Gastrocnemius medialis (tissue), 4 donors: Measurements from ENCODE around the gene ATF3. TPM values are rescaled to one million over a fixed set of nuclear protein-coding genes. Genes with fewer than 3 reads are reported as not detected.

Experiments used
- ATAC-seq, 2 donors: fragments of 150-250 bp; one replicate each; pipeline ENCODE4 v1.9.1; 2016
- DNase-seq, 2 donors: peaks; one replicate each; pipeline ENCODE4 v3.0.0-alpha.2; 2019
- H3K27ac ChIP-seq, 4 donors: fragments of 200-600 bp; sonication (generic); 1 replicate in 1 of 4; 2 replicates in 3 of 4; pipeline ENCODE4 v1.5.1; 2016 to 2018; ENCODE audit warnings: mild to moderate bottlenecking in 2 of 4, moderate library complexity in 1 of 4
- H3K27me3 ChIP-seq, 3 donors: fragments of 200-600 bp; sonication (generic) in 2 of 3; 1 replicate in 1 of 3; 2 replicates in 2 of 3; pipeline versions ENCODE4 v1.5.1 to v1.6.0; 2016 to 2019; ENCODE audit warnings: mild to moderate bottlenecking in 1 of 3, moderate library complexity in 1 of 3
- H3K36me3 ChIP-seq, 2 donors: fragments of 200-600 bp; sonication (generic) in 1 of 2; one replicate each; pipeline ENCODE4 v1.5.1; 2017 to 2018
- H3K4me1 ChIP-seq, 2 donors: fragments of 200-600 bp; sonication (generic) in 1 of 2; one replicate each; pipeline ENCODE4 v1.5.1; 2016 to 2017; ENCODE audit warnings: mild to moderate bottlenecking in 2 of 2
- H3K4me3 ChIP-seq, 4 donors: fragments of 200-600 bp; sonication (generic) in 3 of 4; 1 replicate in 1 of 4; 2 replicates in 3 of 4; pipeline ENCODE4 v1.5.1; 2016 to 2019; ENCODE audit warnings: mild to moderate bottlenecking in 2 of 4
- H3K9me3 ChIP-seq, 3 donors: fragments of 200-600 bp; sonication (generic) in 2 of 3; 1 replicate in 1 of 3; 2 replicates in 2 of 3; pipeline ENCODE4 v1.5.1; 2016 to 2019
- CTCF ChIP-seq, 5 experiments: fragments of 450-650 bp in 3 of 5; fragments of 200-600 bp in 2 of 5; sonication (generic) in 2 of 5; IDR thresholded peaks in 4 of 5; conservative IDR thresholded peaks in 1 of 5; 1 replicate in 4 of 5; 2 replicates in 1 of 5; pipeline ENCODE4 v1.5.1; 2016 to 2019; ENCODE audit warnings: antibody characterized with exemption in 5 of 5, mild to moderate bottlenecking in 3 of 5, moderate library complexity in 3 of 5
- POLR2A ChIP-seq, 2 donors: fragments of 450-650 bp; IDR thresholded peaks; one replicate each; pipeline ENCODE4 v1.6.1; 2017; ENCODE audit warnings: antibody characterized with exemption in 2 of 2, mild to moderate bottlenecking in 2 of 2, moderate library complexity in 2 of 2
- in situ Hi-C, 4 donors: fragments of 200-750 bp; cut with MboI; loops; one replicate each; pipeline versions ENCODE4 v1.15.0 to v1.8.0; 2017; ENCODE audit warnings: low sequenced_read_pairs in 4 of 4
- intact Hi-C: fragments of 100-400 bp; cut with DNase I; formaldehyde crosslinking; loops from one replicate; pipeline ENCODE4 v1.15.1; 2023; ENCODE audit warnings: low total_unique reads
- total RNA-seq, 4 donors: library from RNA; depleted of rRNA; stranded (reverse); fragments of >200 nt; gene quantifications; one replicate each; pipeline versions ENCODE4 v1.1.0 to v1.2.3, GENCODE V29; 2016

The ATF3 gene
- total RNA-seq, 4 donors from 2014 or later, result 1.9 to 7.4 (median 7.2) TPM

- ATAC-seq (no peak), DNase-seq (no peak)
- in situ Hi-C loops (no loop called here), intact Hi-C loops (no loop called here)
- Histone ChIP-seq H3K27me3 (peaks cover 0 to 7% (median 0%) of the 10 kb centered on the region in 3 donors), H3K36me3 (peaks cover 0 to 29% of the 10 kb centered on the region in 2 donors), H3K27ac (no peak overlapping the region), H3K4me1 (no peaks in the 10 kb centered on the region), H3K9me3 (no peaks in the 10 kb centered on the region), H3K4me3 (no peak overlapping the region)
- TF ChIP-seq CTCF (IDR thresholded peaks at IDR 0.05 in 4 of 5, conservative IDR thresholded peaks at IDR 0.05 in 1 of 5) (no peak), POLR2A (IDR thresholded peaks at IDR 0.05) (no peak)
Observed at GRCh38 chr1:212622906-212623305, 14.3 kb downstream of the ATF3 start.

GRCh38 chr1:212623603-212624002 is 15.0 kb downstream of the ATF3 start:
- in situ Hi-C loops (no loop called here), intact Hi-C loops (no loop called here)
- Histone ChIP-seq H3K27ac (no peak overlapping the region), H3K27me3 (peaks cover 0 to 7% (median 0%) of the 10 kb centered on the region in 3 donors), H3K4me3 (no peak overlapping the region), H3K9me3 (no peaks in the 10 kb centered on the region), H3K36me3 (peaks cover 0 to 22% of the 10 kb centered on the region in 2 donors), H3K4me1 (no peaks in the 10 kb centered on the region)
- no peak for ATAC-seq
- DNase-seq, result no peak
- TF ChIP-seq CTCF (IDR thresholded peaks at IDR 0.05 in 4 of 5, conservative IDR thresholded peaks at IDR 0.05 in 1 of 5) (no peak), POLR2A (IDR thresholded peaks at IDR 0.05) (no peak)

GRCh38 chr1:212624976-212625501 is 16.5 kb downstream of the ATF3 start:
- H3K4me3 ChIP-seq, result no peak overlapping the region
- no peaks in the 10 kb centered on the region for H3K4me1 ChIP-seq
- TF ChIP-seq CTCF (IDR thresholded peaks at IDR 0.05 in 4 of 5, conservative IDR thresholded peaks at IDR 0.05 in 1 of 5) (no peak), POLR2A (IDR thresholded peaks at IDR 0.05) (no peak)
- H3K27me3 ChIP-seq, result peaks cover 0 to 7% (median 0%) of the 10 kb centered on the region in 3 donors
- intact Hi-C loops, result no loop called here
- no peak for ATAC-seq
- in situ Hi-C loops, result loop anchor here in 1 of 4 donors (5.0 kb wide), 1 partner anchor 148 kb away; no protein-coding TSS in a partner anchor
- peaks cover 0 to 7% of the 10 kb centered on the region in 2 donors for H3K36me3 ChIP-seq
- no peak overlapping the region for H3K27ac ChIP-seq
- H3K9me3 ChIP-seq, result no peaks in the 10 kb centered on the region
- DNase-seq, result no peak

GRCh38 chr1:212625781-212626450 is 17.4 kb downstream of the ATF3 start:
- no peaks in the 10 kb centered on the region for H3K36me3 ChIP-seq
- intact Hi-C loops, result no loop called here
- no peak for TF ChIP-seq POLR2A (IDR thresholded peaks at IDR 0.05)
- TF ChIP-seq CTCF (IDR thresholded peaks at IDR 0.05 in 4 of 5, conservative IDR thresholded peaks at IDR 0.05 in 1 of 5), result no peak
- H3K9me3 ChIP-seq, result no peaks in the 10 kb centered on the region
- DNase-seq (no peak), ATAC-seq (no peak)
- peaks cover 0 to 7% (median 0%) of the 10 kb centered on the region in 3 donors for H3K27me3 ChIP-seq
- no peak overlapping the region for H3K27ac ChIP-seq
- no peaks in the 10 kb centered on the region for H3K4me1 ChIP-seq
- H3K4me3 ChIP-seq, result no peak overlapping the region
- in situ Hi-C loops, result loop anchor here in 1 of 4 donors (5.0 kb wide), 1 partner anchor 149 kb away; no protein-coding TSS in a partner anchor
